Activated naive CD4-positive, alpha-beta T cell treated with Interleukin-2 at 50 U/mL for 16 hours (primary cell): ENCODE results near the gene MYORG.
"Not testable (repeated sequence)": the region's sequence is repeated elsewhere in the genome, so short reads cannot be mapped to it uniquely, and the experiment has no call there.

Experiments
- DNase-seq: peaks from one replicate; pipeline ENCODE4 v3.0.0-alpha.2; 2020

The MYORG gene

GRCh38 chr9:34367751-34368410 lies 8.8 kb downstream of the MYORG start:
- not testable (repeated sequence) for DNase-seq

GRCh38 chr9:34366365-34366764 lies 10.3 kb downstream of the MYORG start:
- DNase-seq: no peak

GRCh38 chr9:34365282-34365681 lies 11.4 kb downstream of the MYORG start:
- DNase-seq: no peak

- no peak for DNase-seq
These were observed 12.9 kb downstream of the MYORG start for GRCh38 chr9:34363619-34364351.

- DNase-seq: no peak
These were observed 14.0 kb downstream of the MYORG start for GRCh38 chr9:34362614-34363214.

- DNase-seq: not testable (repeated sequence)
These were observed 23.7 kb downstream of the MYORG start for GRCh38 chr9:34352957-34353356.

- not testable (repeated sequence) for DNase-seq
These were observed 24.5 kb downstream of the MYORG start for GRCh38 chr9:34352122-34352652.

GRCh38 chr9:34349324-34349723 lies 27.4 kb downstream of the MYORG start:
- DNase-seq: no peak

- no peak for DNase-seq
These were observed 28.9 kb downstream of the MYORG start for GRCh38 chr9:34347800-34348158.

- no peak for DNase-seq
These were observed 29.6 kb downstream of the MYORG start for GRCh38 chr9:34346873-34347799.

GRCh38 chr9:34343605-34344004 lies 33.1 kb downstream of the MYORG start:
- DNase-seq: no peak

- no peak for DNase-seq
These were observed 33.6 kb downstream of the MYORG start for GRCh38 chr9:34343090-34343489.

GRCh38 chr9:34341659-34342295 lies 34.9 kb downstream of the MYORG start:
- DNase-seq: no peak

- no peak for DNase-seq
These were observed 37.9 kb downstream of the MYORG start for GRCh38 chr9:34338665-34339385.

- DNase-seq: not testable (repeated sequence)
These were observed 38.6 kb downstream of the MYORG start for GRCh38 chr9:34338079-34338478.

GRCh38 chr9:34337403-34337802 lies 39.3 kb downstream of the MYORG start:
- no peak for DNase-seq

- no peak for DNase-seq
These were observed 41.3 kb downstream of the MYORG start for GRCh38 chr9:34335376-34335775.

- DNase-seq: no peak
These were observed 41.8 kb downstream of the MYORG start for GRCh38 chr9:34334916-34335315.

GRCh38 chr9:34334337-34334824 lies 42.3 kb downstream of the MYORG start:
- no peak for DNase-seq

- DNase-seq: no peak
These were observed 42.9 kb downstream of the MYORG start for GRCh38 chr9:34333836-34334235.
